ENCODE data around the gene DUSP16. TPM values are rescaled to one million over a fixed set of nuclear protein-coding genes. Genes with fewer than 3 reads are reported as not detected.

The DUSP16 gene
- total and polyA plus RNA-seq, 3 donors from 2014 or later: 22.5 to 48.6 (median 42.1) TPM

- Histone ChIP-seq H3K27ac (no peak overlapping the region), H3K27me3 (no peaks in the 10 kb centered on the region), H3K4me3 (no peak overlapping the region), H3K36me3 (ENCODE audit: low read depth, missing control alignments) (no peaks in the 10 kb centered on the region), H3K9me3 (no peaks in the 10 kb centered on the region), H3K4me1 (no peaks in the 10 kb centered on the region)
- WGBS, 2 donors: 93 to 97% methylated on average over 4 of the region's 4 CpGs
- intact Hi-C loops (cut with DNase I; ENCODE audit: low total_unique reads): no loop called here
- no peak for TF ChIP-seq CTCF (IDR thresholded peaks at IDR 0.05)
- TF ChIP-seq POLR2A (IDR thresholded peaks at IDR 0.05): no peak
- DNase-seq: no peak
Observed at GRCh38 chr12:12488296-12488695, 74.4 kb downstream of the DUSP16 start.

DNA sequence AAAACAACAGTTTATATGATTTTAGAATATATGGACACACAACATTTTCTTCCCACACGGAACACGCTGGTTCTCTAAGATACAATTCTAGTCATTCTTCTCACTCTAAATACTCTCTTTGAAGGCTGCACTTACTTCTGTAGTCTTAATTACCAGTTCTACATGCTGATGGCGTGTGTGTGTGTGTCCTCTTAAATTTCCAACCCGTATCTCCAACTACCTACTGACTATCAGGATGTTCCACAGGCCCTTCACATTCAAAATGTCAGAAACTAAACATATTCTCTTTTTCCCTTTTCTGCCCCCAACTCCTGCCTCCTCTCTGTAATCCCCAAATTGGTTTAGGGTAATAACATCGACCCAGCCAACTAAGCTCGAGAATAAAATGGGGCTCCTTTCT lies 75.2 kb downstream of the DUSP16 start:
- intact Hi-C loops (cut with DNase I; ENCODE audit: low total_unique reads): no loop called here
- no peak for TF ChIP-seq POLR2A (IDR thresholded peaks at IDR 0.05)
- H3K4me1 ChIP-seq: no peaks in the 10 kb centered on the region
- H3K9me3 ChIP-seq: no peaks in the 10 kb centered on the region
- H3K4me3 ChIP-seq: no peak overlapping the region
- 87 to 97% methylated on average over 6 of the region's 6 CpGs for WGBS, 2 donors
- H3K36me3 ChIP-seq (ENCODE audit: low read depth, missing control alignments): no peaks in the 10 kb centered on the region
- no peak overlapping the region for H3K27ac ChIP-seq
- no peak for DNase-seq
- H3K27me3 ChIP-seq: no peaks in the 10 kb centered on the region

GRCh38 chr12:12486661-12487240 lies 75.9 kb downstream of the DUSP16 start:
- WGBS, 2 donors: 86 to 87% methylated on average over 6 of the region's 6 CpGs
- no peaks in the 10 kb centered on the region for H3K4me1 ChIP-seq
- intact Hi-C loops (cut with DNase I; ENCODE audit: low total_unique reads): no loop called here
- no peaks in the 10 kb centered on the region for H3K36me3 ChIP-seq (ENCODE audit: low read depth, missing control alignments)
- TF ChIP-seq POLR2A (IDR thresholded peaks at IDR 0.05) (no peak), CTCF (IDR thresholded peaks at IDR 0.05) (no peak)
- DNase-seq: no peak
- H3K4me3 ChIP-seq: no peak overlapping the region
- H3K27ac ChIP-seq: no peak overlapping the region
- no peaks in the 10 kb centered on the region for H3K27me3 ChIP-seq
- no peaks in the 10 kb centered on the region for H3K9me3 ChIP-seq

DNA sequence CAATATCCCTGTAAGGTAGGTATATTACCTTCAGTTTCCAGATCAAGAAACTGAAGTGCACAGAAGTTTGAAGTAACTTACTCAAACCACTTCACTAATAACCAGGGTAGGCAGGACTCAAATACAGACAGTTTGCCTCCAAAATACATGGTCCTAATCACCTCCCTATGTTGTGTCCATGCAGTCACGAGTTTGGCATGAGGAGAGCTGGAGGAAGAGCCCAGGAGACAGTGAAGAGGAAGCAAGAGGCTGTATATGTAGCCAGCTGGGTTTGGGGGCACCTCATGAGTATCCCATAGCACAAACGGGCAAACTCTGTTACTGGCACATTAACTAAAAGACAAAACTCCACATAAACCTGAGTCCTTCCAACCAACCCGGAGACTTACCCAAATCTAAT lies 79.2 kb downstream of the DUSP16 start:
- H3K36me3 ChIP-seq (ENCODE audit: low read depth, missing control alignments): no peaks in the 10 kb centered on the region
- H3K4me3 ChIP-seq: no peak overlapping the region
- intact Hi-C loops (cut with DNase I; ENCODE audit: low total_unique reads): no loop called here
- TF ChIP-seq POLR2A (IDR thresholded peaks at IDR 0.05) (no peak), CTCF (IDR thresholded peaks at IDR 0.05) (no peak)
- H3K27me3 ChIP-seq: no peaks in the 10 kb centered on the region
- H3K4me1 ChIP-seq: no peaks in the 10 kb centered on the region
- WGBS, 2 donors: 76 to 82% methylated on average over 3 of the region's 3 CpGs
- DNase-seq: no peak
- no peak overlapping the region for H3K27ac ChIP-seq
- H3K9me3 ChIP-seq: no peaks in the 10 kb centered on the region

DNA sequence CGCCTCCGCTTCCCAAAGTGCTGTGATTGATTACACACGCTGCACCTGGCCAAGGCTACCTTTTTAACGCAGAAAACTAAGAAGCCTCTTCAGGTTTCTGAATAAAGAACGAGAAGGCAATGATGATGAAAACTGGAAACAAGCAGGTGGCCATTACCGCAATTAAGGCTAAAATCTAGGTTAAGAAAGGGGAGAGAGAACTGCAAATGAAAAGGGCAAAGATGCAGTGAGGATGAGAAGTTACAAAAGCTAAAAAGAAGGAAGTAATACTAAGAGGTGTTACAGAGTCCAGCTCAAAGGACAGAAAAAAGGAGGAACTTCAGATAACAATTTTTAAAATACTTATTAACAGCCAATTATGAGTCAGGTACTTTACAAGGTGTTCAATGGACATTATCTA lies 79.7 kb downstream of the DUSP16 start:
- no peak for TF ChIP-seq CTCF (IDR thresholded peaks at IDR 0.05)
- TF ChIP-seq POLR2A (IDR thresholded peaks at IDR 0.05): no peak
- no peak overlapping the region for H3K27ac ChIP-seq
- WGBS, 2 donors: 91 to 92% methylated on average over 6 of the region's 6 CpGs
- H3K9me3 ChIP-seq: no peaks in the 10 kb centered on the region
- no peaks in the 10 kb centered on the region for H3K27me3 ChIP-seq
- intact Hi-C loops (cut with DNase I; ENCODE audit: low total_unique reads): no loop called here
- H3K36me3 ChIP-seq (ENCODE audit: low read depth, missing control alignments): no peaks in the 10 kb centered on the region
- H3K4me1 ChIP-seq: no peaks in the 10 kb centered on the region
- DNase-seq: no peak
- no peak overlapping the region for H3K4me3 ChIP-seq
